GM21423 (cell line): ENCODE data around the gene MAP3K6.
A peak's percentile ranks its signal among the peaks of the same experiment; 100 is the strongest.
"Not testable (repeated sequence)": the region's sequence is repeated elsewhere in the genome, so short reads cannot be mapped to it uniquely, and the experiment has no call there.

Source experiments
- ATAC-seq: cut with Tn5 transposase; IDR thresholded peaks from one replicate; pipeline ENCODE4 v1.9.1; 2021; ENCODE audit warnings: mild to moderate bottlenecking, moderate library complexity; ENCODE audit not compliant: unreplicated experiment

Gene MAP3K6

DNA sequence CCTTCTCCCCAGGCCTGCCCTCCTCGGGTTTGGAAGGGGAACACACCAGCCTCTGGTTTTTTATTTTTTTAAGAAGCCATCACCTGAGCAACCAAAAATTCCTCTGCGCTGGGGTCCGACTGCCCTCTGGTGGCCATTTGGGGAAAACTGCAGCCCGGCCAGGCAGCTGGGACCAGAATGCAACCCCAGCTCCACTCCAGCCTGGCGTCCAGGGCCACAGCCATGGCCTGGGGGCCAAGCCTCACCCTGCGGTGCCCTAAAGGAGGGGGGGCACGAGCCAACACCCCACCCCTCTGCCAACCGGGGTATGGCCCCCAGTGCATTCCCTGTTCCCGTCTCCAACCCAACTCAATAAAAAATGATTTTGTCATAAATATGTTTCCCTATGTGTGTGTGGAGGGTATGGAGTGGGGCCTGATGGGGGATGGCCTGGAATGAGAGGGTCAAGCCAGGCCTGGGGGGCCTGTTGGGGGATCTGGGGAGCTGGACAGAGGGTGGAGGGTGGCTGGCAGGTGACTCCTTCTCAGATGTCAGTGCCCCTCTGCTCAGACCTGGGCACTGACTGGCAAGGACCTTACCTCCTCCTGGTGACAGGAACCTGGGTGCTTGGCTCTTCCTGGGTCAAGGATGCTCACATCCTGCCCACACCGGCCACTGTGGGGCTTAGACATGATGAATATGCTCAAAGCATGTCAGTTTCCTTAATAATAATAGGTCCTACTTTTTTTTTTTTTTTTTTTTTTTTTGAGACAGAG lies 28.9 kb upstream of the MAP3K6 start:
- no peak for ATAC-seq

DNA sequence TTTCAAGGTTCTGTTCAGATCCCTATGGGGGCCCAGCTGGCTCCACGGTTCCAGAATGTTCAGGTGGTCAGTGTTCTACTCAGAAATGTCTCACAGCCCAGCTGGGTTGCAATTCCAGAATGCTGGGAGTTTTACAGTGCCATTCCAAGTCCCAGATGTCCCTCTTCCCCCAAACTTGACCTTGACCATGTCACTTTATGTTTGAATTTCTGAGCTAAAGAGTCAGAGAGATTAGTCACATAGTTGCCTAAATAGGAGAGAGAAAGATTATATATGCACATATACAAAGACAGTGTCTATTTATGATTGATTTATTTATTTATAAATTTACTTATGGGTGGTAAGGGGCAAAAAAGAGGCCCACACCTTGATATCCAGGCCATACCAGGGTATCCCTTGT lies 28.2 kb upstream of the MAP3K6 start:
- no peak for ATAC-seq

DNA sequence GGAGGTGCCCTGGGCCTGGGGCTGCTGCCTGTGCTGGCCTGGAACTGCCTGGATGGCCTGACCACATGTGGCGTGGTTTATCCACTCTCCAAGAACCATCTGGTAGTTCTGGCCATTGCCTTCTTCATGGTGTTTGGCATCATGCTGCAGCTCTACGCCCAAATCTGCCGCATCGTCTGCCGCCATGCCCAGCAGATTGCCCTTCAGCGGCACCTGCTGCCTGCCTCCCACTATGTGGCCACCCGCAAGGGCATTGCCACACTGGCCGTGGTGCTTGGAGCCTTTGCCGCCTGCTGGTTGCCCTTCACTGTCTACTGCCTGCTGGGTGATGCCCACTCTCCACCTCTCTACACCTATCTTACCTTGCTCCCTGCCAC lies 27.5 kb upstream of the MAP3K6 start:
- no peak for ATAC-seq

DNA sequence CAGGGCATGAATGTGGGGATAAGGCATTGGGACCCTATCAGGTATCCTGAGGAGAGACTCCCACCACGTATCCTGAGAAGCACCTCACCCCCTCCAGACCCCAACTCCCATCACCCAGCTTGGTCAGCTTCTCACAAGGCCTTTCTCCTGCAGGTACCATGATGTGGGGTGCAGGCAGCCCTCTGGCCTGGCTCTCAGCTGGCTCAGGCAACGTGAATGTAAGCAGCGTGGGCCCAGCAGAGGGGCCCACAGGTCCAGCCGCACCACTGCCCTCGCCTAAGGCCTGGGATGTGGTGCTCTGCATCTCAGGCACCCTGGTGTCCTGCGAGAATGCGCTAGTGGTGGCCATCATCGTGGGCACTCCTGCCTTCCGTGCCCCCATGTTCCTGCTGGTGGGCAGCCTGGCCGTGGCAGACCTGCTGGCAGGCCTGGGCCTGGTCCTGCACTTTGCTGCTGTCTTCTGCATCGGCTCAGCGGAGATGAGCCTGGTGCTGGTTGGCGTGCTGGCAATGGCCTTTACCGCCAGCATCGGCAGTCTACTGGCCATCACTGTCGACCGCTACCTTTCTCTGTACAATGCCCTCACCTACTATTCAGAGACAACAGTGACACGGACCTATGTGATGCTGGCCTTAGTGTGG lies 27.0 kb upstream of the MAP3K6 start:
- ATAC-seq: no peak

DNA sequence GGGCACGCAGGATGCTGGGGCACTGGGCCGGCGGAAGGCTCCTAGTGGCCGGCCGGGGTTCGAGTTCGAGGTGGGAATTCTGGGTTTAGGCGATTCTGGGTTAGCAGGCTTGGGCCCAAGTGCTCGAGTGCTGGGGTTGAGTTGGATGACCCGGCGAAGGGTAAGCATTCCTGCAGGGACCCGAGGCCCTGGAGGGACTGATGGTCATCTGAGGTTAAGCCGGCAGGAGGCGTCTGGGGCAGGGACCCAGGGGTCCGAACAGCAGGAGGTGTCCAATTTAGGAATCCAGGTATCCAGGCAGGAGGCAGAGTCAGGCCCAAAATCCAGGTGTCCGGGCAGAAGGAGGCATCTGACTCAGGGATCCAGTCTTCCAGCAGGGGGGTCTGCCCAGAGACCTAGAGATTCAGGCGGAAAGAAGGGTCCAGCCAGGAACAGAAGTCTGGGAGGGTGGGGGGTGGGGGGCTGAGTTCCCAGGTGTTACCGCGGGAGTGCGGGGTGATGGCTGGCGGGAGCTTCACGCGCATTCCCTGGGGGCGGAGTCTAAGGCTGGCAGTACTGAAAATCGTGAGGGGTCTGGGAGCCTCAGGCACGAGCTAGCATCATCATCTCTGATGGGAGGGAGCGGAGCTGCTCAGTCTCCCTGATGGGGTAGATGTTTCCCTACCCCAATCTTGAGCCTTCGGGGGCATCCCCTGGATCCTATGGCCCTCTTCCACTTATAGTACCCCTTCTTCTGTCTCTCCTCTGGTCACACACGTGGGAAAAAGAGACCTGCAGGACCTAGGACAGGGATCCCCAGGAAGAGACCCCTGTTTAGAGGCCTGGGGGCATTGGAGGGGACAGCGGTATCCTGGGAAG lies 26.2 kb upstream of the MAP3K6 start:
- no peak for ATAC-seq

DNA sequence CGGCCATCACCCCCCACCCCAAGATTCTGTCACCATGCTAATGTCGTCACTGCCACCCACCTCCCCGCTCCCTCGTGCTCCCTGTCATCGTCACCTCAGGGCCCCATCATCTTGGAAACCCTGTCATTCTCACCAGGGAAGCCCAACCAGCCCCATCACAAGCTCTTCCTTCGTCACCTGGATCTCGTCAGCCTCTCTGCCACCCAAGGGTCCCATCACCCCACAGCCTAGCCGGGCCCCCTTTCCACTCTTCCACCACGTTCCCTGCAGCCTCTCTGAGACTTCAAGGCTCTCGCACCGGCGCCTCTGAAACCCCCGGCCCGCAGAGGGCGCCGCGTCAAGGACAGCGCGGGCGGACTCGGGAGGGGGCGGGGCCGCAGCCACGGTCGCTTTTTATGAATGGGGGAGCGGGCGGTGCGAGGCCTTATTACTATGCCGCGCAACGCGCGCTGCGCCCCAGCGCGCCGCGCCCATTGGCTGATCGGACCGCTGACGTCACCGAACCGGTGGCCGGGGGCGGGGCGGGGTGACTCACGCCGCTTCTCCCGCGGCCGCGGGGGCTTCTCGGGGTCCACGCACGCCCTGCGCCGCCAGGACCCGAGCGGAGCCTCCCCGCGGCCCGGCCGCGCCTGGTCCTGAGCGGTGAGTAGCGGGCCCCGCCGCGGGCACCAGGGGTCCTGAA lies 25.5 kb upstream of the MAP3K6 start, which contains the start of gene GPR3:
TSS of gene GPR3 (plus strand) at position 527 of the 682 bp plus-strand sequence. CDS start 1,177 bp downstream, outside the sequence.
- peak; percentile 67 for ATAC-seq

DNA sequence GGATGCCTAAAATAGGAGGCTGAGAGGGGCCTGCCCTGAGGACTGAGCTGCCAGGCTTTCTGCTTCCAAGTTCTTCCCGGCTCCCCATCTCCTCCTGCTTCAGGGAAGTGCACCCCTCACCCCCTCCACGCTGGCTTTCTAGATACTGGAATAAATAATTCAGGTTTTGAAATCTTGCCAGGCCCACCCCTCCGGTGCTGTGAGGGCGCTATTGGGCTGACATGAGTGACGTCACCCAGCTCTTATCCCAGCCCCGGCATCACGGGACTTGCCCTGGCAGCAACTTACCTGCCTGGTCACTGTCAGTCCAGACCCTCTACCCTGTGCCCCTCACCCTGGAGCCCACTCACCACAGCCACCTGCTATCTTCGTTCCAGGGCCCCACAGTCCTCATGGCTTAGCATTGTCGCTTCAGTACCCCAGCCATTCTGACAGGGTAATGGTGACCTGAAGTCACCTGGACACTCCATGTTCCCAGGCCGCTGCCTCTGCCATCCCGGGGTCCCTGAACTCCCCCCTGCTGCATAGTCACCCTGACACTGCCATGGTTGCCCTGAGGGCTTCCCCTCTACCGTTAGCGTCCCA lies 24.8 kb upstream of the MAP3K6 start:
- ATAC-seq: no peak

DNA sequence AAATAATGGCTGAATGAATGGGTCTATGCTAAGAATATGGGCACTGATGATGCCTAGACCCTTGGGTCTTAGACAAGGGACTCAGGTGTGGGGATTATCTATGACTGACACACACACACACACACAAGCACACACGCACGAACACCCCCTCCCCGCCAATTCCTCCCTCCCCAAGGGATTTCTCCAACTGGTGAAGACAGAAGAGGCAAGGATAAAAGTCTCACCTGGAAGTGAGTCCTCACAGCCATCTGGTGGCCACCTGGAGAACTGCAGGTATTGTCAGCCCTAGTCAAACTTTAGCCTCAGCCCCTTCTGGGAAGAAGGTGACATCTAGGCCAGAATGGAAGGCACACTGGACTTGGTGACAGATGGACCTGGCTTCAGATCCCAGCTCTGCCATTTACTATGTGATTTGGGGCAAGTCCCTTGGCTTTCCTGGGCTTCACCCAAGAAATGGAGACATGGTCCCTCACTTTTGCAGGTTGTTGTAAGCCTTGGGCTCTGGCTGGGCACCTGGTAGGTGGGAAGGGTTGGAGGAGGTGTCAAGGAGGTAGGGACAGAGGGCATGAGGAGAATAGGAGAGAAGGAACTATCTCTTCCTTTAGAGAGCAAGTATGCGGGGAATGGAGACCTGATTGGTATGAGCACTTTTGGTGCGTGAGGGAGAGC lies 21.7 kb upstream of the MAP3K6 start:
- ATAC-seq: no peak

DNA sequence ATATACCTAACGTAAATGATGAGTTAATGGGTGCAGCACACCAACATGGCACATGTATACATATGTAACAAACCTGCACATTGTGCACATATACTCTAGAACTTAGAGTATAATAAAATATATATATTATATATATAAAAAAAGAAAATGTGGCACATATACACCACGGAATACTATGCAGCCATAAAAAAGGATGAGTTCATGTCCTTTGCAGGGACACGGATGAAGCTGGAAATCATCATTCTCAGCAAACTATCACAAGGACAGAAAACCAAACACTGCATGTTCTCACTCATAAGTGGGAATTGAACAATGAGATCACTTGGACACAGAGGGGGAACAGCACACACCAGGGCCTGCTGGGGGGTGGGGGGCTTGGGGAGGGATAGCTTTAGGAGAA lies 18.0 kb upstream of the MAP3K6 start:
- ATAC-seq: not testable (repeated sequence)

DNA sequence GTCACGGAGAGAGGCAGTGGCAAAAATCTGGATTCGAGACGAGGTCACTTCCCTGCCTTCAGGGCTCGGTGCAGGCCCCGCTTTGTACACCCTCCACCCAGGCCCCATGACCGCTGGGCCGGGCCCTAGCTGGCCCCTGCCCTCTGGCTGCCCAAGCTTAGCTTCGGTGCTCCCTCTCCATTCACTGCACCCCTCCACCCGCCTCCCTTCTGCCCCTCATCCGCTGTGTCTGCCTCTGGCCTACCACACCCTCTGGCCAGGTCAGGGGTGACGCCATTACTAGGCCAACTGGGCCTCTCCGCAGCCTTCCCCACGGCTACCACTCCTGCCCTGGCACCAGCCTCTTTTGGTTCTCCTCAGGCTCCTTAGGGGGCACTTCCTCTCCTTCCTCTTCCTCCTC lies 16.9 kb upstream of the MAP3K6 start:
- no peak for ATAC-seq

DNA sequence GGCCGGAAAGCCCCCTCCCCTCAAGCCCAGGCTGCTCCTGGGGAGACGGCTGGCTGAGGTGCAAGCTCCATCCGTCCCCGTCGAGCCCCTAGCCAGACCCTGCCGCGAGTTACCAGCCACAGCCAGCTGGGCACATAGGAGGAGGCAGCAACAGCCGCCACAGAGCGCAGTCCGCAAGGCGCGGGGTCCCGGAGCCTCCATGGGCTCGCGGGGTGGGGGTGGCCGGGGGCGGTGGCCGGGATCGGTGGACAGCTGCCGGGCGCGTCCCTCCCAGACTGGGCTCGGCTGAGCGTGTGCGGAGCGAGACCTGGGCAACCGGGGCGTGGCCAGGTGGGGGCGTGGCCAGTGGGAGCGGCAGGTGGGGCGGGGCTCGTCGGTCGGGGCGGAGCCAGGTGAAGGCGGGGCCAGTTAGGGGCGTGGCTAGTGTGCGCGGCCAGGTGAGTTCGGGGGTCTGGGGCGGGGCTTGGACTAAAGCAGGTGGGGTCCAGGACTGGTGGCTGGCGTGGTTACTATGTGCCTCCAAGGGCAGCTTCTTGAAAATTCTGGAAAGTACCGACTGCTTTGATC lies 16.4 kb upstream of the MAP3K6 start, which contains the start of gene CD164L2:
TSS of gene CD164L2 (minus strand) at position 295 of the 567 bp plus-strand sequence. CDS start at position 201, 94 bp downstream.
- no peak for ATAC-seq

DNA sequence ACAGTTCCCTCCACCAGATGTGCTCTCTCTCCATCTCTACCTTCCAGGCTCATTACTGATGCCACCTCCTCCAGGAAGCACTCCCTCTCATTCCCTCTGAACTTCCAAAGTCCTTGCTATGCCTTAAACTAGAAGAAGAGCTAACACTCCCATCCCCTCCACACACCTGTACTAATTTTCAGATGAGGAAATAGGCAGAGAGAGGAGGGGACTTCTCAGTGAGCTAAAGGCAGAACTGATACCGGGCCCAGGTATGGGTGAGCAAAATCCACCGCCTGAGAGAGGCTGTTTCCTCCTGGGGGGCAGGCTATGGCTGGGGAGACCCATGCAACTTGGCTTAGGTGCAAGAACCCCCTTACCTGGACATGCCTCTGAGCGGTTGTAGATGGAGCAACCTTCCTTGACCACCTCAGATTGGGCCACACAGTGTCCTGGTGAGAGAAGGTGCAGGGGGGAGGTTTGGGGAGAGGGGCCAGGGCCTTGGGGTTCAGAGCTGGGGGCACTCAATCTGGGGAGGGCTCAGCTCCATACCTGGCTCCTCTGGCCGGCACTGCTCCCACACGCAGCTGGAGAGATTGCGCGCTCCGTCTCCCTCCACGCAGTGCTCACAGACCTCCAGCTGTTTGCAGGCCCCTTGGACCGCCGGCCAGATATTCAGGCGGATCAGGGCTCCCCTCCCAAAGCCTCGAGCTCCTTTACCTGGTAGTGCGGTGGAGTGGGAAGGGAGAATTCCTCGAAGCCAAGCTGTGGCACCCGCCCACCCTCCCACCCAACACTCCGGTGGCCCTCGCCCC lies 15.4 kb upstream of the MAP3K6 start:
- ATAC-seq: no peak

DNA sequence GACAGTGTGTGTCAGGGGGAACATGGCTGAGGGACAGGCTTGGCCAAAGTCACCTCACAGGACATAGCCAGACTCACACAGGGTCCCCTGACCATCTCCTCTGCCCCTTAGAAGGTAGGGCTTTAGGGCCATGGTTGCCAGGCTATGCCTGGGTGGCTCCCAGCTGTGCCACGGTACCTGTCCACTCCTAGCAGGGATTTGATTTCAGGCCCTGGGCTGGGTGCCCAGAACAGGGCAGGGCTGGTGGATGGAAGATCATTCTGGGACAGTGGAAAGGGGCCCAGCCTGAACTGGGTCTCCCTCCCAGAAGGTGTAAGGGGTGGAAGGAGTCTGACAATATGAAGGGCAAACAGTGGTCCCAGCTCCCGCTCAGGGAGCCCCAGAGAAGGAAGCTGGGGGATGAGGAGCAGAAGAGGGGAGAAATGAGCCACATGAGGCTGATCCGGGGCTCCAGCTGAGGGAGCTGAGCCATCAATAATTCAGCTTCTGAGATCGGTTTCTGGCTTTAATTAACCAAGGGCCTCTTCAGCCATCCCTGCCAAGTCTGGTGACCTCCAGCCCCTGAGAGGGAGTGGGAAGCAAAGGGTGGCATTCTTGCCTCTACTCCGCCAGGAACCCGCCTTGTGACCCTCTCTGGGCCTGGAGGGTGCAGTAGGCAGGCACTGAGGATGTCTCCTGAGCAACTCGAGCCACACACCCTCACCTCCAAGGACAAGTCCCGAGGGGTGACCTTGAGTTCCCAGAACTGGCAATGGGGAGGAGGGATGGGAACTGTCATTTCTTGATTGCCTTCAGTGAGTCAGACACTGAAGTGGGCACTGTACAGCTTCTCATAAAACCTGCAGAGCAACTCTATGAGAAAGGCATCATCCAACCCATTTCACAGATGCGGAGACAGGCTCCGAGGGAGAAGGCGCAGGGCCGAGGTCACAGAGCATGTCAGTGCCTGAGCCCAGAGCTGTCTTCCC lies 14.3 kb upstream of the MAP3K6 start:
- no peak for ATAC-seq

DNA sequence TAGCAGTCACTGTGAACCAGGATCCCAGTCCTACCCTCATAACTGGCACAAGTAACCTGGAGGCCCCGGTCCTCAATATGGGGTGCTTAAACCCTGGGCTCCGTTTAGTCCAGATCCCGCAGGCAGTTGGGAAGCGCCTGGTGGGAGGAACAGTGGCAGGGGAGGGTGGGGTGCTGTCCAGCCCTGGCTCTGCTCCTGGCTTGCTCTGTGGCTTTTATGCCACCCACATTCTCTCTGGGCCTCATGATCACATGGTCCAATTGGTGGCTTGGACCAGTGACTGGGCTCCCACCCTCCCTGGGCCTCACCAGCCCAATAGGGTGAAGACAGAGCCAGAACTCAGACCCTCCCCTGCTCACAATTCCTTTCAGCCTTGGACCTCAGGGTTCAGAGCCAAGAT lies 13.5 kb upstream of the MAP3K6 start:
- ATAC-seq: no peak

DNA sequence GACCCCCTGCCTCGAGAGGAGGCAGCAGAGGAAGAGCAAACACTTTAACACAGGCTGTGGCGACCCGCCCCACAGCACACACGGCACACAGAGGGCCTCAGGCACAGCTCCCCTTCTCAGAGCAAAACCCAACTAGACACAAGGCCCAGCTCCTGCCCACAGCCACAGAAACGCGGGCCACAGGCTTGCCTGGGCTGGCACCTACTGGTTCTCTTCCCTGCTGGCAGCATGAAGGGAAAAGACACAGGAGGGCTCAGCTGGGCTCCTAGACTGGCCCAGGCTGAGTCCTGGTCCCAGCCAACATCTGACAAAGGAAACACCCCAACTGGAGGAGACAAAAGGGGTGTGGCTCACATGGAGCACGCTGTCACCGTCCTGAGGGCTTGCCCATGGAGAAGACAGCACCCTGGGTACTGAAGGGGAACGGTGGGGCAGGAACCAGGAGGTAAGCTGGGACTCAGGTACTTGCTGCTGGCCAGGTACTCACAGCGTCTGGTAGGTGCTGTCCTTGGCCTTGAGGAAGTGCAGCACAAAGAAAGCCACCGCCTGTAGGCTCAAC lies 12.9 kb upstream of the MAP3K6 start:
- no peak for ATAC-seq

DNA sequence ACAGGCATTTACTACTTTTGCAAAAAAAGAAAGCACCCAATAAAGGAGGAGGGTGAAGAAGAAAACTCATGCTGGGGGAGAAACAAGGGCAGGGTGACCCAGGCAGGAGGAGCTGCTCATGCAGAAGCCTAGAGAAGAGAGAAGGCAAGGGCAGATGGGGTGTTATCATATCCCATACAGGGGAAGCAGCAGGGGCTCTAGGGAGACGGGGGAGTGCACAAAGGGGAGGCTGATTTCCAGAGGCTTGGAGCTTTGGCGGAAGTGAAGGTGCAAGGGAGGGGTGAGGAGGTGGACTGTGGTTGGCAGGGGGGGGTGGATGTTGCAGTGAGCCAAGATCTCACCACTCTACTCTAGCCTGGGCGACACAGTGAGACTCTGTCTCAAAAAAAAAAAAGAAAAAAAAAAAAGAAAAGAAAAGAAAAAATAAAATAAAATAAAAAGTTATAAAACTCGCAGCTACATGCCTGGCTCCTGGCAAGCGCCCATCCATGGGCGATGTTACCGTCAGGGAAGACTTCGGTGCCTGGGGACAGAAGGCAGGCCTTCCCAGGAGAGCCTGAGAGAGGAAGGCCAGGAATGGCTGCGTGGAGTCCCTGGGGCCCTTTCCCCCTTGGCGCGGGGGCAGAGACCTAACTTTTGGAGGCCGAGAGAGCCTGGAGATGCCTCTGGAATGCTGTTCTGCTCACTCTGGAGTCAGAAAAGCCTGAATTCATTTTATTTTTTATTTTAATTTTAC lies 11.2 kb upstream of the MAP3K6 start:
- no peak for ATAC-seq
